Measurements from ENCODE around the gene C3orf18.

Gene C3orf18

DNA sequence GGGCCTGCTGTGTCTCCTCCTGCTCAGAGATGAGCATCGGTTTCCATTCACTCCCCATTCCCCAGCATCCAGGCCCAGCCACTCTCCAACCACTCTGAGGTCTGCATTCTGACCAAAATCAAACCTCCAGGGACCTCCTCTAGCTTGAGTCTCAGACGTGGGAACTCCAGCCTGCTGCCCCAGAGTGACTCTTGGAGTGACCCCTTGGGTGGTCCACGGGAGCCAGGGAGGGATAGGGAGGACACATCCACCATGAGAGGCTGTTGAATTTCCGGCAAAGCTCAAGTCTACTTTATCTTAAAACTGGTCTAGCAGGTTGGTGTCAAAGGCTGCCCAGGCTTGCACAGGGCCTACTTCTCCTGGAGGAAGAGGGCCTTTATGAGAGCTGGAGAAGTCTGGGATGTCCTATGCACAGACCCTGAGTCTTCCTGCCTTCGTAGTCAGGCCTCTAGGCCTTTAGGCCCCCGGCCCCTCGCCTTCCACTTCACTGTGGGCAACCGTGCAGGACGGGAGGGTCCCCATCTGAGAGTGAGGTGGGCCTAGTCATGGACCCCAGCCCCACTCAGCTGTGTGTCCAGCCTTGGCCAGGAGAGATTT, 35.1 kb upstream of the C3orf18 start:
- TF ChIP-seq, protein P1, sequence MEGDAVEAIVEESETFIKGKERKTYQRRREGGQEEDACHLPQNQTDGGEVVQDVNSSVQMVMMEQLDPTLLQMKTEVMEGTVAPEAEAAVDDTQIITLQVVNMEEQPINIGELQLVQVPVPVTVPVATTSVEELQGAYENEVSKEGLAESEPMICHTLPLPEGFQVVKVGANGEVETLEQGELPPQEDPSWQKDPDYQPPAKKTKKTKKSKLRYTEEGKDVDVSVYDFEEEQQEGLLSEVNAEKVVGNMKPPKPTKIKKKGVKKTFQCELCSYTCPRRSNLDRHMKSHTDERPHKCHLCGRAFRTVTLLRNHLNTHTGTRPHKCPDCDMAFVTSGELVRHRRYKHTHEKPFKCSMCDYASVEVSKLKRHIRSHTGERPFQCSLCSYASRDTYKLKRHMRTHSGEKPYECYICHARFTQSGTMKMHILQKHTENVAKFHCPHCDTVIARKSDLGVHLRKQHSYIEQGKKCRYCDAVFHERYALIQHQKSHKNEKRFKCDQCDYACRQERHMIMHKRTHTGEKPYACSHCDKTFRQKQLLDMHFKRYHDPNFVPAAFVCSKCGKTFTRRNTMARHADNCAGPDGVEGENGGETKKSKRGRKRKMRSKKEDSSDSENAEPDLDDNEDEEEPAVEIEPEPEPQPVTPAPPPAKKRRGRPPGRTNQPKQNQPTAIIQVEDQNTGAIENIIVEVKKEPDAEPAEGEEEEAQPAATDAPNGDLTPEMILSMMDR (conservative IDR thresholded peaks at IDR 0.05; ENCODE audit: low read length) = no peak
- H3K4me3 ChIP-seq (ENCODE audit: low read length) = no peak overlapping the region
- no peak for DNase-seq (ENCODE audit: low read depth)

DNA sequence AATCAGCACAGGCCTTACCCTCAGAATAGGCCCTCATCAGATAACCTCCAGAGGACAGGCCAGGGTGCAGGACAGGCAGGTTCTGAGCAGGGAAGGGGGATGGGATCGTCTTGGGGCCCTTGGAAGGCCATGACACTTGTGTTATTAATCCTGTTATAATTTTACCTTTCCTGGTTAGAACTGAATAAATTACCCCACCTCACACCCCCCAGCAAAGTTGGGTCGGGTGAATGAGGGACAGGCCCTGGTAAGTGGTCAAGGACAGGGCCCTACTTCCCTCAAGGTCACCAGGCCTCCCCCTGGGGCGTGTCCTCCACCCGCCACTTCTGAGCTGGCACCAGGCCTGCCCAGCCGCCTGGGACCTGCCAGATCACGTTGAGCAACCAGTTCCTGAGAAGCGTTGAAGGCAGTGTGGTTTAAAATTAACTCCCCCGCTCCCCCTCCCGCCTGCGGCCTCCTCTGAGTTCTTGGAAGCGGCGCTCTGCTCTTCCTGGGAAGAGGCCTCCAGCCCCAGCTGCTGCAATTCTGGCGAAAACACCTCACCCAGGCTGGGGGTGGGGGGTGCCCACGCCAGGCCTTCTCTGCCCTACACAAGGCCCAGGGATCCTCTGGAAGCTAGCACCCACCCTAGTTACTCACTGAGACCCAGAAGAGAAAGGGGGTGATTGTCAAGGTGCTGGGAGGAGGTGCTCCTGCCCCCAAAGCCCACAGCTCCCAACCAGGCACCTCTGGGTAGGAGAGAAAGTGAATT, 33.5 kb upstream of the C3orf18 start:
- TF ChIP-seq, protein P1 (conservative IDR thresholded peaks at IDR 0.05; ENCODE audit: low read length) = no peak
- DNase-seq (ENCODE audit: low read depth) = peak; percentile 99
- peak overlapping the region; percentile 39 for H3K4me3 ChIP-seq (ENCODE audit: low read length)

DNA sequence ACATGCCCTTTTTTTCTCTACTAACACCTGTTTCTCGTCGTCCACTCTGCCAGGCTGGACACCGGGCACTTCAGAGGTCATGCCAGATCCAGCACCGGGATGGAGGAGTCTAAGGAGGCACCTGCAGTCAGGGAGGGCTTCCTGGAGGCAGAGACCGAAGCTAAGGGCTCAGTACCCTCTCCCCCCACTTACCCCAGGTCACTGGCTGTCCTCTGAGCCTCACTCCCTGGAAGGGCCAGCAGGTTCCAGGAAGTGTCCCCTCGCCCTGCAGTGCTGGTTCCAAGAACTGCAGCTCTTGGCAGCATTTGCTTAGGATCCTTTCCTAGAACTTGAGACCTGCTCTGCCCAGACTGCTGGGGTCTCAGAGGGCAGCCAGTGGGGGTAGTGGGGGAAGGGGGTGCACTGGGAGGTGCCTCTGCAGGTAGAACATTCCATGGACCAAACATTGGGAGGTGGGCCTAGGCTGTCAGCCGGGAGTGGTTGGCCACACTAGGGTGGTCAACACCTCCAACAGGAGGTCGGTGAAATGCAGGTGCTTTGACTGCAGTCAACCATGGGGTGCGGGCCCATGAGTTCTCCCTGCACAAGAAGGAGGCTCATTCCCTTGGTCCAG, 32.7 kb upstream of the C3orf18 start:
- TF ChIP-seq, protein P1 (conservative IDR thresholded peaks at IDR 0.05; ENCODE audit: low read length) = no peak
- no peak for DNase-seq (ENCODE audit: low read depth)
- no peak overlapping the region for H3K4me3 ChIP-seq (ENCODE audit: low read length)

DNA sequence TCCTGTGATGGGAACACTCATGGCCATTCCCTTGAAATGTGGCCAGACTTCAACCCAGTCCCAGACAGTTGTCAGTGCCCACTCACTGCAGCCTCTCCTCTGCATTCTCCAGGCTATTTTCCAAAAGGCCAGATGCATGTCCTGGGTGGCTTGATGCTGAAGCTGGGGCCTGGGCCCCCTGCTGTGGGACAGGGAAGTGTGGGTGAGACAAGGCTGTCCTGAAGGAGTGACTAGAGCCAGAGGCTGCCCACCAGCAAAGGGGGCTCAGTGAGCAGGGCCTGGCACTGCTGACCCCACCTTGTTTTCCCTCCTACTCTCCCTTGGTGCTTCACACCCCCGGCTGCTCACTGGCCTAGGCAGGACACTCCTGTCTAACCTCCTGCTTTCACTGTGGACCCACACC, 32.2 kb upstream of the C3orf18 start:
- DNase-seq (ENCODE audit: low read depth) = peak; percentile 15
- no peak overlapping the region for H3K4me3 ChIP-seq (ENCODE audit: low read length)
- TF ChIP-seq, protein P1 (conservative IDR thresholded peaks at IDR 0.05; ENCODE audit: low read length) = no peak

DNA sequence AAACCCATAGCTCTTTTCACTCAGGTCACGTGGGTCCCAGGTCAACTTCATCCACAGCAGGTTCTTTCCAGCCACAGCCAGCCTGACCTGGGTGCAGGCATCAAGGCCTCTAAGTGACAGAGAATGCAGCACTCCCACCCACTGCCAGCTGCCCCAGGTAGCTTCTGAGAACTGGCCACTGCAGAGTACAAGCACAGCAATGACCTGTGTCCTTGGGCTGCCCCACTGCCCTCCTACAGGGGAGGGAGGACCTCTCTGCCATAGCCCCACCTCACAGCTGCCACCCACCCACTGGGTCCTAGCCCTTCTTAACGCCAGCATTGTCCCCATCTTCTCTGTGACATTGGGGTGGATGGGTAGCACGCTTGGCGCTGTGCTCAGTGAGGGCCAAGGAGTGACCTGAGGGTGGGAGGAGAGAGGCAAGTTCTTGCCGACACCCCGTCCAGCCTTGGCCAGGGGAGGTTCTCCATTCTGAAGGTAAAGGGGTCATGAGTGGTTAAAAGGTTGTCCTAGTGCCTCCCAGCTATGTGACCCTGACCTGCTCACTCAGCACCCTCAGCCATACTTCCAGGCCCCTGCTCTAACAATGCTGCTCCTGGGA, 31.7 kb upstream of the C3orf18 start:
- TF ChIP-seq, protein P1 (conservative IDR thresholded peaks at IDR 0.05; ENCODE audit: low read length) = no peak
- H3K4me3 ChIP-seq (ENCODE audit: low read length) = no peak overlapping the region
- DNase-seq (ENCODE audit: low read depth) = no peak

DNA sequence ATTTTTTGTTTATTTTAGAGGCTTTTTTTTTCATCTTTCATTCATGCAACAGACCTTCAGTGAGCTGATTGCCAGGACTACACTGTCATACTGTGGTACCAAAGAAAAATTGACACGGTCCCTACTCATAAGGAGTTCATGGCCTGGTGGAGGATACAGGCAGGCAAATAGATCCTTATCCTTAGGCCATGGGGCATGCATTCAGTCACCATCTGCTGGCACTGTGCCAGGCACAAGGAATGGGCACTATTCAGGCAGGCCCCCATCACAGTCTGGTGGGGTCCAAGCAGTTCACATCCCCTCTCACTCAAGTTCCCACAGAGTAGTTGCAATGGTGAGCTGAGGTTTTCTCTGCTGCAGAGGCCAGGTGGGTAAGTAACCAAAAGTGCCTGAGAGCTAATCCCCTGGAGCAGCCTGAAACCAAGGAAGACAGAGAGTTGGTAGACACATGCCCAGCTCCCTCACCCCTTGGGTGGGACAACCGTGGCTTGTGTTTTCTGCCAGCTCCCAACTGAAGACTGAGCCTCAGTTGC, 26.8 kb upstream of the C3orf18 start:
- DNase-seq (ENCODE audit: low read depth) = no peak
- TF ChIP-seq, protein P1 (conservative IDR thresholded peaks at IDR 0.05; ENCODE audit: low read length) = no peak
- no peak overlapping the region for H3K4me3 ChIP-seq (ENCODE audit: low read length)

All from AG10803 (cell line).